DMS153 treated with DMSO at 0.1 percent for 48 hours (cell line): ENCODE data around the gene AUP1.

Source experiments
- DNase-seq: peaks from one replicate; lab custom pipeline; 2025; ENCODE audit not compliant: unreplicated experiment; lab: John Stamatoyannopoulos, UW

Gene AUP1

GRCh38 chr2:74558284-74559230 lies 29.1 kb upstream of the AUP1 start:
- no peak for DNase-seq

GRCh38 chr2:74556831-74557370 lies 27.4 kb upstream of the AUP1 start:
- no peak for DNase-seq

GRCh38 chr2:74556159-74556558 lies 26.7 kb upstream of the AUP1 start:
- DNase-seq = no peak

- no peak for DNase-seq
These were observed 26.2 kb upstream of the AUP1 start for GRCh38 chr2:74555610-74556103.

- DNase-seq = peak; percentile 63
These were observed 25.5 kb upstream of the AUP1 start for GRCh38 chr2:74554820-74555531.

GRCh38 chr2:74553892-74554819 lies 24.6 kb upstream of the AUP1 start, which contains the start of the genes DOK1 and LOXL3:
Gene DOK1 (plus strand): TSS chr2:74554720. CDS start chr2:74554755, 35 bp downstream.
Gene LOXL3 (minus strand): TSS chr2:74553942. CDS start chr2:74552634, 1,308 bp downstream.
- peak; percentile 43 for DNase-seq

GRCh38 chr2:74552914-74553811 lies 23.7 kb upstream of the AUP1 start:
- no peak for DNase-seq

GRCh38 chr2:74551942-74552913 lies 22.7 kb upstream of the AUP1 start:
- DNase-seq = no peak

GRCh38 chr2:74551530-74551929 lies 22.0 kb upstream of the AUP1 start:
- DNase-seq = no peak

- DNase-seq = no peak
These were observed 20.7 kb upstream of the AUP1 start for GRCh38 chr2:74550231-74550630.

GRCh38 chr2:74548900-74549826 lies 19.7 kb upstream of the AUP1 start:
- no peak for DNase-seq

GRCh38 chr2:74548285-74548899 lies 18.9 kb upstream of the AUP1 start:
- no peak for DNase-seq

- DNase-seq = no peak
These were observed 16.5 kb upstream of the AUP1 start for GRCh38 chr2:74546004-74546403.

GRCh38 chr2:74544634-74545033 lies 15.1 kb upstream of the AUP1 start:
- no peak for DNase-seq

- DNase-seq = no peak
These were observed 13.5 kb upstream of the AUP1 start for GRCh38 chr2:74542978-74543377.

GRCh38 chr2:74540291-74540690 lies 10.8 kb upstream of the AUP1 start:
- no peak for DNase-seq

- no peak for DNase-seq
These were observed 9.4 kb upstream of the AUP1 start for GRCh38 chr2:74538881-74539339.
